ENCODE data around the gene LCE2B. TPM values are rescaled to one million over a fixed set of nuclear protein-coding genes. Genes with fewer than 3 reads are reported as not detected.

Gene LCE2B
- total RNA-seq, 1 experiment from 2014 or later, result not detected

DNA sequence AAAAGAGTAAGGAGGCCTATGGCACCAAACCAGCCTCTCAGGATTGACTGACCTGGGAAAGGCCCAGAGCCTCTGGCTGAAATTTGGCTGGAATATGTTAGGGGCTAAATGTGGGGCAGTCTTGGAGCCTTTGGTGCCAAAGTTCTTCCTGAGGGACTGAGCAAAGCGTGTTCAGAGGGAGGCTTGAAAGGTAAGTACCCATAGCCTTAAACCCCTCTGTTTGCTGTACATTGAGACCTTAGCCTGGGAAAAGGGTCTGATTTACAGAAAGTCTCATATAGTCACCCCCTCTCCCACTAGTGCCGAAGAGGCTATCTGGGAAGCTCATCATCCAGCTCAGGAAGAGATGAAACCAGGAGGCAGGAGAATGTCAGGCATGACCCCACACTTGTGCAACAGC is 21.9 kb downstream of the LCE2B start, which contains the start of gene LCE4A:
Gene LCE4A, plus strand, starts transcription at position 301 of the 400 bp plus-strand sequence. CDS start 916 bp downstream, outside the sequence.
- in situ Hi-C loops (cut with HindIII; ENCODE audit: low pct_unique_long_range_greater_than_20kb, low sequenced_read_pairs), result no loop called here
- DNase-seq (ENCODE audit: low read depth), result no peak

- in situ Hi-C loops (cut with HindIII; ENCODE audit: low pct_unique_long_range_greater_than_20kb, low sequenced_read_pairs), result no loop called here
- no peak for DNase-seq (ENCODE audit: low read depth)
Observed at GRCh38 chr1:152718238-152718637, 32.3 kb downstream of the LCE2B start.

GRCh38 chr1:152725261-152725660 is 39.3 kb downstream of the LCE2B start:
- in situ Hi-C loops (cut with HindIII; ENCODE audit: low pct_unique_long_range_greater_than_20kb, low sequenced_read_pairs), result no loop called here

DNA sequence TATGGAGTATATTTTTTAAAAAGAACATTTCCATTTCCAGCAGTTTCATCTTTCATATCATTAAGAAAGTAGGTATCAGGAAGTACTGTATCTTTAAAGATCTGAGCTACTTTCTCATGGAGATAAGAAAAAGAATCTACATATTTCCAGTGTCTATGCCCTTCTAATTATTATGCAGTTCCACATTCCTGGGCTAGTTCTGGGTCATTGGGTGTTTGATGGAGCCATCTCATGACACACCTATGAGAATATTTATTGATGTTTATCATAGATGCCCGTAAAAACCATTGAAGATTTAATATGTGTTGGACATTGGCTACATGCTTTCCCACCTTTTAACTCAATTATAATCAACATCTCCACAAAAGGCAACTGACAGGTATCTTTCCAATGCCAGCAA is 43.1 kb downstream of the LCE2B start:
- DNase-seq (ENCODE audit: low read depth), result no peak
- in situ Hi-C loops (cut with HindIII; ENCODE audit: low pct_unique_long_range_greater_than_20kb, low sequenced_read_pairs), result no loop called here

More at GRCh38 chr1:152725261-152725660, 39.3 kb downstream of the LCE2B start:
- no peak for DNase-seq (ENCODE audit: low read depth)

DNA sequence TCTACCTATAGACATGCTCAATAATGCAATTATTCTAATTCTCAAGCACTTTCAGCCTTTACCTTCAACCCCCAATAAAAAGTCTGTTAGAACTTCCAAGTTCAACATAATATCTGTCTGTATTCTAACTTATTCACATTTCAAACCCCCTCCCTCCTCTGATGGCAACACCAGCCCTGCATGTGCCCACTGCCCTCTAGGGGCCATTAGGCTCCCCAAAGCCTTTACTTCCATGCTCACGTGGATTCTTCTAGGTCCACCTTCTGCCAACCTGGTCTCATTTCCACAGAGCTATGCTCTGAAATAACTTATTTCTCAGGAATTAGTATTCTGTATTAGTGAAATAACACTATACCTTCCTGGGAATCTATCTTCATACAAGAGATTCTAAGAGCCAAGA is 49.7 kb downstream of the LCE2B start:
- in situ Hi-C loops (cut with HindIII; ENCODE audit: low pct_unique_long_range_greater_than_20kb, low sequenced_read_pairs), result no loop called here
- DNase-seq (ENCODE audit: low read depth), result no peak

Other genes starting within 250 kb of the LCE2B start
- gene LCE5A, start 175.3 kb upstream of the LCE2B start, total RNA-seq (2014; rRNA removed; shearing (Covaris generic); ENCODE audit: low replicate concordance), result not detected in 2 replicates
- not detected in 2 replicates for gene CRCT1, start 171.6 kb upstream of the LCE2B start, total RNA-seq (2014; rRNA removed; shearing (Covaris generic); ENCODE audit: low replicate concordance)
- gene LCE3E, start 119.3 kb upstream of the LCE2B start, total RNA-seq (2014; rRNA removed; shearing (Covaris generic); ENCODE audit: low replicate concordance), result not detected in 2 replicates
- not detected in 2 replicates for gene LCE3D, start 105.6 kb upstream of the LCE2B start, total RNA-seq (2014; rRNA removed; shearing (Covaris generic); ENCODE audit: low replicate concordance)
- not detected in 2 replicates for gene LCE3C, start 85.9 kb upstream of the LCE2B start, total RNA-seq (2014; rRNA removed; shearing (Covaris generic); ENCODE audit: low replicate concordance)
- not detected in 2 replicates for gene LCE3B, start 72.3 kb upstream of the LCE2B start, total RNA-seq (2014; rRNA removed; shearing (Covaris generic); ENCODE audit: low replicate concordance)
- not detected in 2 replicates for gene LCE3A, start 63.0 kb upstream of the LCE2B start, total RNA-seq (2014; rRNA removed; shearing (Covaris generic); ENCODE audit: low replicate concordance)
- gene LCE2D, start 22.7 kb upstream of the LCE2B start, total RNA-seq (2014; rRNA removed; shearing (Covaris generic); ENCODE audit: low replicate concordance), result not detected in 2 replicates
- not detected in 2 replicates for gene LCE2C, start 10.8 kb upstream of the LCE2B start, total RNA-seq (2014; rRNA removed; shearing (Covaris generic); ENCODE audit: low replicate concordance)
- gene LCE2A, start 12.2 kb downstream of the LCE2B start, total RNA-seq (2014; rRNA removed; shearing (Covaris generic); ENCODE audit: low replicate concordance), result not detected in 2 replicates
- gene LCE4A, start 22.0 kb downstream of the LCE2B start, total RNA-seq (2014; rRNA removed; shearing (Covaris generic); ENCODE audit: low replicate concordance), result not detected in 2 replicates
- gene KPRP, start 71.9 kb downstream of the LCE2B start, total RNA-seq (2014; rRNA removed; shearing (Covaris generic); ENCODE audit: low replicate concordance), result not detected in 2 replicates
- gene LCE1F, start 89.0 kb downstream of the LCE2B start, total RNA-seq (2014; rRNA removed; shearing (Covaris generic); ENCODE audit: low replicate concordance), result not detected in 2 replicates
- gene LCE1E, start 100.1 kb downstream of the LCE2B start, total RNA-seq (2014; rRNA removed; shearing (Covaris generic); ENCODE audit: low replicate concordance), result not detected in 2 replicates
- gene LCE1D, start 110.6 kb downstream of the LCE2B start, total RNA-seq (2014; rRNA removed; shearing (Covaris generic); ENCODE audit: low replicate concordance), result not detected in 2 replicates
- not detected in 2 replicates for gene LCE1C, start 120.5 kb downstream of the LCE2B start, total RNA-seq (2014; rRNA removed; shearing (Covaris generic); ENCODE audit: low replicate concordance)
- not detected in 2 replicates for gene LCE1B, start 125.8 kb downstream of the LCE2B start, total RNA-seq (2014; rRNA removed; shearing (Covaris generic); ENCODE audit: low replicate concordance)
- gene LCE1A, start 141.3 kb downstream of the LCE2B start, total RNA-seq (2014; rRNA removed; shearing (Covaris generic); ENCODE audit: low replicate concordance), result not detected in 2 replicates
- not detected in 2 replicates for gene LCE6A, start 156.7 kb downstream of the LCE2B start, total RNA-seq (2014; rRNA removed; shearing (Covaris generic); ENCODE audit: low replicate concordance)
- gene LCE7A, start 173.9 kb downstream of the LCE2B start, total RNA-seq (2014; rRNA removed; shearing (Covaris generic); ENCODE audit: low replicate concordance), result not detected in 2 replicates
- not detected in 2 replicates for gene SMCP, start 192.2 kb downstream of the LCE2B start, total RNA-seq (2014; rRNA removed; shearing (Covaris generic); ENCODE audit: low replicate concordance)
- not detected in 2 replicates for gene IVL, start 222.4 kb downstream of the LCE2B start, total RNA-seq (2014; rRNA removed; shearing (Covaris generic); ENCODE audit: low replicate concordance)